ENCODE results near the gene GPATCH4.

- TF ChIP-seq POLR2A (IDR thresholded peaks at IDR 0.05) (no peak), CTCF (IDR thresholded peaks at IDR 0.05) (no peak)
These were observed 50.1 kb downstream of the GPATCH4 start for GRCh38 chr1:156551066-156551643.
